Glomerular endothelial cell (primary cell): ENCODE results near the gene GTF2A1. TPM values are rescaled to one million over a fixed set of nuclear protein-coding genes. Genes with fewer than 3 reads are reported as not detected.

Experiments used
- DNase-seq: peaks from one replicate; pipeline ENCODE4 v3.0.0-alpha.2; 2011; ENCODE audit warnings: low read depth, low spot score; ENCODE audit errors: extremely low read depth
- total RNA-seq: library from RNA; depleted of rRNA; stranded (reverse); fragments of >200 nt; gene quantifications from 2 replicates; pipeline ENCODE4 v1.2.3, GENCODE V29; 2015

The GTF2A1 gene
- total RNA-seq, 1 donor from 2014 or later: 19.6 TPM

DNA sequence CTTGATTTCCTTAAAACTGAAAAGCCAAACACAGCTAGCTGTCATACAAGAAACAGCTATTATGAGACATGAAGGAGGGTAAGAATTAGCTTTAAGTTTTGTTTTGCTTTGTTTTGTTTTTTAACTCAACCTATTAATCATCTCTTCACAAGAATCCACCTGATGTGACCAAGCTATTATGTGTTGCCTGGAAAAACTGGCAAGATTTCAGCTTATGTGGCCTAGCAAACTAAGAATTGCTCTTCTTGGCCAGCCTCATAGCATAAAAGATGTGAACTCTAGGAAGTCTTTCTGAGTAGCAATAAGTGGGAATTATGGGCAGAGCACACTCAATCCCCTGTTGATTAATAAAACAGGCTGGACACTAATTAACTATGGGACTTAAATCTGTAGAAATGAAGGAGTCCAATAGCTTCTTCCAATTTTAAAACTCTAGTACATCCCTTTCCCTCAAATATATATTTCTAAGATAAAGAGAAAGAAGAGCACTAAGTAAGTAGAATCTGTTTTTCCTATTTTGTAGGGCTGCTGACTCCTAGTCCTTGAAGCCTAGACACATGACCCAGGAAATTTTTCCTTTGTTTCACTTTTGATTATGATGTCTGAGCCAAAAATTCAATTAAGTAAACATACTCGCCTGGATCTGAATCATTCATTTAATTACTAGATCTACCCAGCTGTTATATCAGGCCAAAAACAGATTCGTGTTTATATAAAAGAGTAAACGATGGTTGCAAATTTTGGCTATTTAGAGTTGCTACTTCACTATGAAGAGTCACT, 75.7 kb downstream of the GTF2A1 start:
- DNase-seq: no peak

DNA sequence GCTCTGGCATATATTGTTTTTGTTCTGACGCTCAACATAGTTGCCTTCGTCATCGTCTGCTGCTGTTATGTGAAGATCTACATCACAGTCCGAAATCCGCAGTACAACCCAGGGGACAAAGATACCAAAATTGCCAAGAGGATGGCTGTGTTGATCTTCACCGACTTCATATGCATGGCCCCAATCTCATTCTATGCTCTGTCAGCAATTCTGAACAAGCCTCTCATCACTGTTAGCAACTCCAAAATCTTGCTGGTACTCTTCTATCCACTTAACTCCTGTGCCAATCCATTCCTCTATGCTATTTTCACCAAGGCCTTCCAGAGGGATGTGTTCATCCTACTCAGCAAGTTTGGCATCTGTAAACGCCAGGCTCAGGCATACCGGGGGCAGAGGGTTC, 77.0 kb downstream of the GTF2A1 start:
- DNase-seq: no peak

DNA sequence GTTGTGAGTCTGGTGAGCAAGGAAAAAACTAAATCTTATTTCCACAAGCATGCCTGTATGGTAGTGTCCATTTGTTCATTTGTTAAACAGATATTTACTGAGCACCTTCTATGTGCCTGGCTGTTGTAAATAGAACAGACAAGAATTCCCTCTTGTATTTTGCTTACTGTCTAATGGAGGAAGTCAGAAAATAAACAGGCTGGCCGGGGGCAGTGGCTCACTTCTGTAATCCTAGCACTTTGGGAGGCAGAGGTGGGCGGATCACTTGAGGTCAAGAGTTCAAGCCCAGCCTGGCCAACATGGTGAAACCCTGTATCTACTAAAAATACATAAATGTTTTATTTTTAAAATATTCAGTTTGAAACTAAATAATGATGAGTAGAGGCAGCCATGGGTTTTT, 79.3 kb downstream of the GTF2A1 start:
- no peak for DNase-seq

DNA sequence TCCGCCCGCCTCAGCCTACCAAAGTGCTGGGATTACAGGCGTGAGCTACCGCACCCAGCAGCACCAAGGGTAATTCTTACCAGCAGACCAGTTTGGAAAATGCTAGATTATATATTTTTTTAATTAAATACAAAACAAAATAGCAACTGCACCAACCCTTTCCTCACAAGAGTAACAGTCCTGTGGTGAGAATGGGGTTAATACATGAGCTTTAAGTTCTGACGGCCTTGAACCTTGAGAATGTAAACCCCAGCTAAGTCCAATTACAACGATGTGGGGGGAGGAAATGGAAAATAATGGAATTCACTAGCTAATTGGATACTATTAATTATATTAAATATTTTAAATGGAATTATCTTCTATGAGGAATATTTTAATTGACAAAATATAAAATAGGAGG, 82.3 kb downstream of the GTF2A1 start:
- no peak for DNase-seq

DNA sequence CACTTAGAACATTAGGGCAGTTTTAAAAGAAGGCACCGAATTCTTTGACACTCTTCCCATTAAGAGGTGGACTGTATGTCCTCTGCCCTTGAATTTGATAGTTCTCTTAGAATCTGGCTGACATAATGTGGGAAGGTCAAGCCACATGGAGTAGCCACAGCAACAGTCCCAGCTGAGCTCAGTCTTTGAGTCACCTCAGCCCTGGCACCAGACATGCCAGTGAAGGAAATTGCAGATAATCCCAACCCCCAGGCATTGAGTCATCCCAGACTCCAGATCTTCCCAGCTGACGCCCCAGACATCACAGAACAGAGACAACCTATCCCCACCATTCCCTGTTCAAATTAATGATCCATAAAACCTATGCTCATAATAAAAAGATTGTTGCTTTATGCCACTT, 83.4 kb downstream of the GTF2A1 start:
- no peak for DNase-seq

DNA sequence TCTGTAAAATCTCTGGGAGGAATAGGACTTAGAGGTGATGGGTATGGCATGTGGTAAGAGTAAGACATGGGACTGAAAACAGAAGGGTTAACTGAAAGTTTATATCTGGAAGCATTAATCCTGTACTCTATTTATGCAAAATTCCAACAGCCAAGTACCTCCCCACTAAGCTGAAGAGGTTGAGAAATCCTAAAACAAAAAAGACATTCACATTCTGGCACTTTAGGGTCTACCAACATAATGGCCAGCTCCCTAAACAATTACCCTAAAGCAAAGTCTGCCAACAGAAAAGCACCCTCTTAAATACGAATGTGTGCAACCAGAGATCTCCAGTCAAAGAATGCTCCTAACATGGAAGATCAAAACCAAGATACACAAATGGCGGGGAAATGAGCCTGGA, 87.4 kb downstream of the GTF2A1 start:
- no peak for DNase-seq

DNA sequence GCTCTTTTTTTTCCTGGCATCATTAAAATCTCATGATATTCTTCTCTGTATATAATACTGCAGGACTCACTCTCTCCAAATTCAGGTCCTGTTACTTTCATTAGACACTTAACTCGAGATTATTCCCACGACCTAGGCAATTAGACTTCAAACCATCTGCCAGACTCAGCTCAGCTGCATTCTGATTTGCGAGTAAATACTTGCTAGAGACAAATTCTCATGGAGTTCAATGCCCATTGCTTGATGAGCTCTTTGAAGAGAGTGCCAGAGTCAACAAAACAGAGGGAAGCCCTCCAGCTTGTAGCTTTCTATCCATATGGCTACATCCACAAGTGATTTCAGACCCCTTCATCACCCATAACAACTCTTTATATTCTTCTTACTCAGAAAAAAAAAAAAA, 88.3 kb downstream of the GTF2A1 start:
- no peak for DNase-seq

DNA sequence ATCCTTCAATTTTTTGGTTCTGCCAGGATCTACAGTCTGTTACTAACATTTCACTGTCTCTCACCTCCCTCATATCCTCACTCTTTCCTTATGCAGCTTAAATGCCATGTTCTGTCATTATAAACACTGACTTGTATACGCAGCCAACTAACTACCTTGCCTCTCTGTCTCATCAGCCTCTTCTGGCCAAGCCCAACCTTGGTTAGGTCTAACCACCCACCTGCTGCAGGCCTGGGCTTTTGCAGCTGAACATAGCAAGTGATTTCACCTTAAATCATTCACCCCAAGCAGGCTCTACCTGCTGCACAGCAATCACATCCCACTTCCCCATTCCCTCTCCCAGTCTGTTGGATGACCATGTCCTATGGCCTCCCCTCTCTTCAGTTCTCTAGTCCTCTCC, 91.5 kb downstream of the GTF2A1 start:
- DNase-seq: no peak

DNA sequence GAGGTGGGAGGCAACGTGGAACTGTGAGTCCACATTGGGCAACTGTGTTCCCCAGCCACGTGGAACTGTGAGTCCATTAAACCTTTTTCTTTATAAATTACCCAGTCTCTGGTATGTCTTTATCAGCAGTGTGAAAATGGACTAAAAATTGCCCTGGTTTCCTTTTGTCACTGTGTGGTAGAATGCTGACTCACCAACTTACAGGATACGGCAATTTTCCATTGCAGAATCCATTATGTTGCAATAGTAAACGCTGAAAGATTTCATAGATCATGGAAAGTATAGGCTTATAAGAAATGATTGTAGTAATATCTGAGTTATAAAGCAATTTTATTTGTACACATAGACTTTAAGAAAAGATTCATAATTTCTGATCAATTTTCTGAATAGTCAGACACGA, 93.0 kb downstream of the GTF2A1 start:
- no peak for DNase-seq

DNA sequence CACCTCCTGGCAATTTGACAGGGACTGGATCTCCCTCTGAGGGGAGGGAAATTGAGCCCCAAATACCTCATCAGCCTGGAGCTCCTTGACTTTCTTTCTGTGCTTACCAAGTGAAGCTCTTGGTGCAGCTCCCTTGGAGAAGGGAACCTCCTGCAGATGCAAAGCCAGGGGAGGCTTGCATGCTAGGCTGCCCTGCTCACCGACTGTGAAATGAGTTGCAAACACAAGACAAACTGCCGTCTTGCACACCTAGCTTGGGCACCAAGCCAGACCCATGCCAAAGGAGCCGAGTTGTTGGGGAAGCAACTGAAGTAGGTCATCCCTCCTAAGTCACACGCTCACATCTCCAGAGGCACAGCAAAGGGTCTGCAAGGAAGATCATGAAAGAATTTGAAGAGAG, 95.2 kb downstream of the GTF2A1 start:
- no peak for DNase-seq

Other genes with a start within 250 kb of the GTF2A1 start
- gene STON2, start 179.4 kb upstream of the GTF2A1 start, total RNA-seq: 3.4 and 6.4 TPM in 2 replicates